GM12873 (cell line): ENCODE data around the gene OR5P2.

Source experiments
- TF ChIP-seq, protein P1 (sequence below): IDR thresholded peaks from 2 replicates; pipeline ENCODE4 v1.5.1; 2012; ENCODE audit warnings: low read depth, mild to moderate bottlenecking, moderate library complexity, low read length, control low read depth; ENCODE audit not compliant: insufficient read depth; ENCODE audit errors: missing control alignments

The OR5P2 gene

DNA sequence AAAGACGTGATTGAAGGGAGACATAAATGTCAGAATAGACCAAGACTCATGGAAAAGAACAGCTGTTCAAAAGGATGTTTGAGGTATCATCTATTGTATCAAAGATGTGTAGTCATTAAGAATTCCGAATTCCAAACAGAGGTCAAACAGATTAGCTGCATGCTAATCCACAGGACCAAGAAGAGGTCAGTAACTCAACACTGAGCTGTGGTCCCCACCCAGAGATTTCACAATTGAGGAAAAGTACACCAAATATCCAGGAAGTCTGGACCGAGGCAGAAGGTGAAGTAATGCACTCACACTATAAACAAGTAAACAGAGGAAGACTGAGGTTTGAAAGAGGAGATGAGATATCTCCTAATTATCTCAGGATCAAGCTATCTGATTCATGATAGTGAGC, 29.6 kb upstream of the OR5P2 start:
- TF ChIP-seq, protein P1, sequence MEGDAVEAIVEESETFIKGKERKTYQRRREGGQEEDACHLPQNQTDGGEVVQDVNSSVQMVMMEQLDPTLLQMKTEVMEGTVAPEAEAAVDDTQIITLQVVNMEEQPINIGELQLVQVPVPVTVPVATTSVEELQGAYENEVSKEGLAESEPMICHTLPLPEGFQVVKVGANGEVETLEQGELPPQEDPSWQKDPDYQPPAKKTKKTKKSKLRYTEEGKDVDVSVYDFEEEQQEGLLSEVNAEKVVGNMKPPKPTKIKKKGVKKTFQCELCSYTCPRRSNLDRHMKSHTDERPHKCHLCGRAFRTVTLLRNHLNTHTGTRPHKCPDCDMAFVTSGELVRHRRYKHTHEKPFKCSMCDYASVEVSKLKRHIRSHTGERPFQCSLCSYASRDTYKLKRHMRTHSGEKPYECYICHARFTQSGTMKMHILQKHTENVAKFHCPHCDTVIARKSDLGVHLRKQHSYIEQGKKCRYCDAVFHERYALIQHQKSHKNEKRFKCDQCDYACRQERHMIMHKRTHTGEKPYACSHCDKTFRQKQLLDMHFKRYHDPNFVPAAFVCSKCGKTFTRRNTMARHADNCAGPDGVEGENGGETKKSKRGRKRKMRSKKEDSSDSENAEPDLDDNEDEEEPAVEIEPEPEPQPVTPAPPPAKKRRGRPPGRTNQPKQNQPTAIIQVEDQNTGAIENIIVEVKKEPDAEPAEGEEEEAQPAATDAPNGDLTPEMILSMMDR = no peak

DNA sequence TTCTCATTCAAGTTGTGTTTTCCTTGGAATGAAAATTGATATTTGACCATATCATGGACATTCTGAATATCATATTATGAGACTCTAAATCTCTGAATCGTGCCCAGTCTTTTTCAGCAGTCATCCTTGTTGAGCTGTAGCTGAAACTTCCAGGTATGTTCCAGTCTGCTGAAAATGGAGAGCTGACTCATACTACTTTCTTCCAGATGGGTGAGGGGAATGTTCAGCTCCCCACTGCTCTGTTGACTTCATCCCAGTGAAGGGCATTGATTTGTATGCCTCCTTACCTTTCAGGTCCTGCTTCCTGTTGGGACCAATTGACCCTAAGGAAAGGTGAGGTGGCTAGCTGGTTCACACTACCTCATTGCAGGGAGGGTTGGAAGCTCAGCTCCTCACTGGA, 3.5 kb downstream of the OR5P2 start:
- TF ChIP-seq, protein P1 = no peak

DNA sequence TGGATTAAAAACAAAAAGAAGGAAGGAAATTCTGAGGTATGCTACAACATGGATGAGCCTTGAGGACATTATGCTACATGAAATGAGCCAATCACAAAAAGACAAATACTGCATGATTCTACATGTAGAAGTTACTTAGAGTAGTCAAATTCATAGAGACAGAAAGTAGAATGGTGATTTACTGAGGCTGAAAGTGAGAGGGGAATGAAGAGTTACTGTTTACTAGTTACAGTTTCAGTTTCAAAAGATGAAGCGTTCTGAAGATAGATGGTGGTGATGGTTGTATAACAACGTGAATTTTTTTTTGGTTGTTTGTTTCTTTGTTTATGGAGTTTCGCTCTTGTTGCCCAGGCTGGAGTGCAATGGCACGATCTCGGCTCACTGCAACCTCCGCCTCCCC, 9.5 kb downstream of the OR5P2 start:
- TF ChIP-seq, protein P1 = no peak

DNA sequence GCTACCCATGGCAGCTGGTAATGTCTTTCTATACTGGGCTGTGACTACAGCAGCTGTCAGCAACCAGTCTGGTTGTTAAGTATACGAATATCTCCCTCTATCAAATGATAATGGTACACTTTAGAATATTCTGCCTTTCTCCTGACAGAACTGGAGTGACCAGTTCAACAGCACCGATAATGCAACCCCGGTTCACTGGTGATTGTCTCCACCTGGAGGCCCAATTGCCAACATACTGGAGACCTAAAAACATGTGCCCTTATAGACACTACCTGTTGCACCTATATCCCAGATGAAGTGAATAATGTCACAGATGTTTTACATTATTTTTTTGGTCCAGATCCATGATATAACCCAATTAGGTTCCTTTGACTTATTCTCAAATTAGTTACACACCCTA, 21.1 kb downstream of the OR5P2 start:
- TF ChIP-seq, protein P1 = no peak

DNA sequence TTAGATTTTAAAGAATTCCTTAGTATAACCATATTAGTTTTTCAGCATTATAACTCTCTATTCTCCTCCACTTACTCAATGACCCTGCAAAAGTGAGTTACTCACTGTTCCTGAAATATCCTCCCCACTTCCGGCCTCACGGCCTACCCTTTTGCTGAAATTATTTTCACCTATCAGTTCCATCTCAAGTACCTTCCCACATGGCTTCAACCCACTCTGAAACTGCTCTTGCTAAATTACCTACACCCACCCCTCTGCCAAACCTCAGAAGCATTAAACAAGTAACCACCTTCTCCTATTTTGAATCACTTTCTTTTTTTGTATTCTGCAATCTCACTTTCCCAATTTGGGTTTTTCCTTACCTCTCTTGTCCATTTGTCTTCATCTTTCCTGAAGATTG, 37.7 kb downstream of the OR5P2 start:
- TF ChIP-seq, protein P1 = no peak

DNA sequence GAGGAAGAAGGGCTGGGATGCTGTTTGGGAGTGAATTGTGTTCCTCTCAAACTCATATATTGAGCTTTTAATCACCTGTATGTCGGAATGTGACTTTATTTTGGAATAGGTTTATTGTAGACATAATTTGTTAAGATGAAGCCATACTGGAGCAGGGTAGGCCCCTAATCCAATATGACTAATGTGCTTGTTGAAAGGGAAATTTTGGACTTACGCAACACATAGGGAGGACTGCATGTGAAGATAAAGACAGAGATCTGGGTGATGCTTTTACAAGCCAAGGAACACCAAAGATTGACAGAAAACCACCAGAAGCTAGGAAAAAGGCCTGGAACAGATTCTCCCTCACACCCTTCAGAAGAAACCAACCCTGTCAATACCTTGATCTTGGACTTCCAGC, 47.3 kb downstream of the OR5P2 start:
- TF ChIP-seq, protein P1 = no peak
